H9 (cell line): ENCODE results near the gene HOXA4. TPM values are rescaled to one million over a fixed set of nuclear protein-coding genes. Genes with fewer than 3 reads are reported as not detected.
A peak's percentile ranks its signal among the peaks of the same experiment; 100 is the strongest.

ENCODE experiments used
- DNase-seq: peaks from one replicate; pipeline ENCODE4 v3.0.0-alpha.2; 2017
- H2AFZ ChIP-seq: one replicate; pipeline ENCODE4 v1.6.1; 2013; ENCODE audit warnings: mild to moderate bottlenecking, low read length, control low read depth, moderate library complexity
- H2AK5ac ChIP-seq: 2 replicates; pipeline ENCODE4 v1.6.1; 2013; ENCODE audit warnings: low read length, control low read depth, mixed read lengths; ENCODE audit not compliant: insufficient read length
- H2BK120ac ChIP-seq: one replicate; pipeline ENCODE4 v1.6.1; 2013; ENCODE audit warnings: low read depth, mild to moderate bottlenecking, low read length, control low read depth, inconsistent platforms; ENCODE audit not compliant: poor library complexity, severe bottlenecking
- H2BK12ac ChIP-seq: 2 replicates; pipeline ENCODE4 v1.6.1; 2013; ENCODE audit warnings: low read length, control low read depth, mixed read lengths, low read depth; ENCODE audit not compliant: insufficient read length
- H2BK15ac ChIP-seq: 2 replicates; pipeline ENCODE4 v1.6.1; 2013; ENCODE audit warnings: low read depth, low read length, control low read depth
- H2BK20ac ChIP-seq: one replicate; pipeline ENCODE4 v1.6.1; 2013; ENCODE audit warnings: low read depth, mild to moderate bottlenecking, low read length, control low read depth, inconsistent platforms; ENCODE audit not compliant: poor library complexity, severe bottlenecking
- H2BK5ac ChIP-seq: 2 replicates; pipeline ENCODE4 v1.6.1; 2013; ENCODE audit warnings: low read length, control low read depth, mixed read lengths; ENCODE audit not compliant: insufficient read length
- H3K14ac ChIP-seq: 2 replicates; pipeline ENCODE4 v1.6.1; 2013; ENCODE audit warnings: low read length, control low read depth; ENCODE audit not compliant: insufficient read depth
- H3K18ac ChIP-seq: 2 replicates; pipeline ENCODE4 v1.6.1; 2013; ENCODE audit warnings: low read depth, mild to moderate bottlenecking, mixed read lengths, low read length, control low read depth; ENCODE audit not compliant: insufficient read length
- H3K23ac ChIP-seq: 2 replicates; pipeline ENCODE4 v1.6.1; 2013; ENCODE audit warnings: low read length, control low read depth, mixed read lengths, low read depth; ENCODE audit not compliant: insufficient read length
- H3K23me2 ChIP-seq: 2 replicates; pipeline ENCODE4 v1.6.1; 2013; ENCODE audit warnings: low read depth, mild to moderate bottlenecking, mixed read lengths, low read length, control low read depth; ENCODE audit not compliant: insufficient read length, poor library complexity, severe bottlenecking
- H3K27ac ChIP-seq: 2 replicates; pipeline ENCODE4 v1.5.1; 2013; ENCODE audit warnings: low read length, control low read depth, mixed read lengths, low read depth; ENCODE audit not compliant: insufficient read length
- H3K27me3 ChIP-seq: 2 replicates; pipeline ENCODE4 v1.6.1; 2013; ENCODE audit warnings: low read length, control low read depth, inconsistent platforms; ENCODE audit not compliant: insufficient read depth
- H3K4ac ChIP-seq: 2 replicates; pipeline ENCODE4 v1.6.1; 2013; ENCODE audit warnings: low read depth, mild to moderate bottlenecking, control low read depth, inconsistent platforms, low read length, moderate library complexity
- H3K4me1 ChIP-seq: 2 replicates; pipeline ENCODE4 v1.6.1; 2013; ENCODE audit warnings: low read length, control low read depth, inconsistent platforms; ENCODE audit not compliant: insufficient read depth
- H3K4me2 ChIP-seq: 2 replicates; pipeline ENCODE4 v1.6.1; 2013; ENCODE audit warnings: low read length, control low read depth, mixed read lengths; ENCODE audit not compliant: insufficient read length, insufficient read depth
- H3K56ac ChIP-seq: 2 replicates; pipeline ENCODE4 v1.6.1; 2013; ENCODE audit warnings: low read depth, mild to moderate bottlenecking, mixed read lengths, low read length, control low read depth; ENCODE audit not compliant: insufficient read length
- H3K79me1 ChIP-seq: 2 replicates; pipeline ENCODE4 v1.6.1; 2013; ENCODE audit warnings: low read depth, mild to moderate bottlenecking, moderate library complexity, low read length, control low read depth, inconsistent platforms; ENCODE audit not compliant: insufficient read depth, poor library complexity, severe bottlenecking
- H3K79me2 ChIP-seq: 2 replicates; pipeline ENCODE4 v1.6.1; 2013; ENCODE audit warnings: low read length, control low read depth, inconsistent platforms; ENCODE audit not compliant: insufficient read depth
- H3K9ac ChIP-seq: 2 replicates; pipeline ENCODE4 v1.6.1; 2013; ENCODE audit warnings: low read length, control low read depth, mixed read lengths; ENCODE audit not compliant: insufficient read length; ENCODE audit errors: extremely low read depth
- H3K9me3 ChIP-seq: one replicate; pipeline ENCODE4 v1.6.1; 2013; ENCODE audit warnings: low read depth, low read length, inconsistent platforms; ENCODE audit not compliant: control insufficient read depth
- H3T11ph ChIP-seq: one replicate; pipeline ENCODE4 v1.6.1; 2013; ENCODE audit warnings: mild to moderate bottlenecking, low read length, control low read depth, inconsistent platforms
- H4K20me1 ChIP-seq: one replicate; pipeline ENCODE4 v1.6.1; 2013; ENCODE audit not compliant: control insufficient read depth, insufficient read length, insufficient read depth
- H4K5ac ChIP-seq: 2 replicates; pipeline ENCODE4 v1.6.1; 2013; ENCODE audit warnings: low read depth, mild to moderate bottlenecking, mixed read lengths, low read length, control low read depth; ENCODE audit not compliant: insufficient read length
- H4K8ac ChIP-seq: replicated peaks from 2 replicates; pipeline ENCODE4 v1.6.1; 2013; ENCODE audit warnings: low read length, control low read depth, mixed read lengths, low read depth; ENCODE audit not compliant: insufficient read length
- H4K91ac ChIP-seq: 2 replicates; pipeline ENCODE4 v1.6.1; 2013; ENCODE audit warnings: low read depth, mild to moderate bottlenecking, moderate library complexity, mixed read lengths, low read length, control low read depth; ENCODE audit not compliant: insufficient read length
- H3K27ac Mint-ChIP-seq, 3 experiments: 2 replicates in 2 of 3; 3 replicates in 1 of 3; pipeline ENCODE4 v1.8.0; 2020 to 2021; ENCODE audit warnings: mixed read lengths in 3 of 3, mild to moderate bottlenecking in 1 of 3, moderate library complexity in 1 of 3
- H3K27me3 Mint-ChIP-seq: 2 replicates; pipeline ENCODE4 v1.8.0; 2021; ENCODE audit warnings: low read depth, mild to moderate bottlenecking, moderate library complexity, mixed read lengths
- H3K36me3 Mint-ChIP-seq, 3 experiments: 2 replicates in 2 of 3; 3 replicates in 1 of 3; pipeline ENCODE4 v1.8.0; 2020 to 2021; ENCODE audit warnings: low read depth in 3 of 3, mixed read lengths in 3 of 3; ENCODE audit not compliant: insufficient read depth in 1 of 3
- H3K4me1 Mint-ChIP-seq, 2 experiments: 2 replicates each; pipeline ENCODE4 v1.8.0; 2020; ENCODE audit warnings: mixed read lengths in 2 of 2
- H3K4me3 Mint-ChIP-seq, 2 experiments: 2 replicates in 1 of 2; 3 replicates in 1 of 2; pipeline ENCODE4 v1.8.0; 2020 to 2021; ENCODE audit warnings: mild to moderate bottlenecking in 2 of 2, mixed read lengths in 2 of 2, moderate library complexity in 1 of 2
- H3K9me3 Mint-ChIP-seq, 2 experiments: 2 replicates in 1 of 2; 3 replicates in 1 of 2; pipeline ENCODE4 v1.8.0; 2020; ENCODE audit warnings: mild to moderate bottlenecking in 2 of 2, mixed read lengths in 2 of 2, moderate library complexity in 1 of 2
- CTCF ChIP-seq: fragments of 200-600 bp; sonication (generic); conservative IDR thresholded peaks from 3 replicates; pipeline ENCODE4 v1.8.0; 2021; ENCODE audit warnings: antibody characterized with exemption, mild to moderate bottlenecking
- WGBS: extraction: QIAGEN DNeasy Blood & Tissue Kit; methylation state at CpG from one replicate; pipeline ENCODE4 v1.1.7; 2013; ENCODE audit warnings: missing lambda C conversion rate, low lambda C conversion rate, mixed read lengths; ENCODE audit not compliant: insufficient read length; ENCODE audit errors: extremely low coverage; 5-methylcytosine and 5-hydroxymethylcytosine counted together
- total RNA-seq: library from RNA; stranded (reverse); gene quantifications from 2 replicates; pipeline ENCODE4 v1.2.1, GENCODE V29; 2021

Gene HOXA4
- total RNA-seq, 1 experiment from 2014 or later: not detected

- Histone ChIP-seq H3K27me3 (peaks cover 89% of the 10 kb centered on the region), H2BK120ac (no peak overlapping the region), H3K18ac (no peak overlapping the region), H4K91ac (no peak overlapping the region), H2BK20ac (no peak overlapping the region), H3K79me1 (no peaks in the 10 kb centered on the region), H3K79me2 (no peaks in the 10 kb centered on the region), H3K4ac (no peak overlapping the region), H4K20me1 (no peaks in the 10 kb centered on the region), H2BK15ac (no peak overlapping the region), H3K27ac (no peak overlapping the region), H3K23me2 (peaks cover 7% of the 10 kb centered on the region), H3T11ph (no peak overlapping the region), H2BK5ac (no peak overlapping the region), H4K8ac (no peak overlapping the region), H3K9me3 (no peaks in the 10 kb centered on the region), H3K56ac (no peak overlapping the region), H3K4me1 (peaks cover 5% of the 10 kb centered on the region; the same call in 1 of the 2 replicates), H3K14ac (no peak overlapping the region), H2BK12ac (no peak overlapping the region), H4K5ac (no peak overlapping the region), H3K23ac (no peak overlapping the region), H3K4me2 (no peak overlapping the region), H3K9ac (no peak overlapping the region), H2AK5ac (no peak overlapping the region), H2AFZ (no peak overlapping the region)
- Mint-ChIP-seq H3K4me1 (peaks cover 42 to 43% of the 10 kb centered on the region in 2 experiments), H3K36me3 (no peaks in the 10 kb centered on the region; a peak in 1 of 7 replicates), H3K4me3 (no peak overlapping the region; a peak in 1 of 5 replicates), H3K27me3 (peaks cover 100% of the 10 kb centered on the region), H3K27ac (no peak overlapping the region), H3K9me3 (peaks cover 3 to 18% of the 10 kb centered on the region in 2 experiments; a peak in 2 of 5 replicates)
- TF ChIP-seq CTCF: no peak
- peak; percentile 83 for DNase-seq
- no CpG with 5 or more reads among the region's 9 CpGs for WGBS
Observed at GRCh38 chr7:27091941-27092818, 38.4 kb downstream of the HOXA4 start.
